Activated CD8-positive, alpha-beta memory T cell treated with anti-CD3 and anti-CD28 coated beads, Interleukin-2, amount 50 U/mL, for 4 hours (primary cell): ENCODE measurements around the gene PWWP2A.
"Not testable (repeated sequence)": the region's sequence is repeated elsewhere in the genome, so short reads cannot be mapped to it uniquely, and the experiment has no call there.

ENCODE experiments used
- DNase-seq: peaks from one replicate; pipeline ENCODE4 v3.0.0-alpha.2; 2020

The PWWP2A gene

DNA sequence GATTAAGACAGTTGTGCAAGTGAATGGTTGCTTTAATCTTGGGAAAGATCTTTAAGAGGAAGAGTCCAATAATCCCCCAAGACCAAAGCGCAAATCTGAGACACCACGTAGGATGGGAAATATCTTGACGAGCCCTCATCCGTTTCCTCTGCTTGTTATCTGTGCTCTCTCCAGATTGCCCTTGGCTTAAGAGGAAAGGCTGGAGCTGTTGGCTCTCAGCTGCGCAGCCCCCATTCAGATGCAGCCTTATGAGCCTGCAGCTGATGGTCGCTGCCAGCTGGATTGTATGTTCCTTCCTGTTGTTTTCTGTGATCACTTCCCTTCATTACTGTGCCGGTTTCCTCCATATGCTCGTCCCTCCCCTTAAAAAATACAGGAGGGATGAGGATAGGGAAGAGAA lies 47.7 kb downstream of the PWWP2A start:
- no peak for DNase-seq

GRCh38 chr5:160069120-160069519 lies 50.1 kb downstream of the PWWP2A start:
- DNase-seq = not testable (repeated sequence)

- DNase-seq = no peak
Measured at GRCh38 chr5:160064995-160065614, 54.1 kb downstream of the PWWP2A start.

GRCh38 chr5:160064417-160064810 lies 54.8 kb downstream of the PWWP2A start:
- DNase-seq = no peak

DNA sequence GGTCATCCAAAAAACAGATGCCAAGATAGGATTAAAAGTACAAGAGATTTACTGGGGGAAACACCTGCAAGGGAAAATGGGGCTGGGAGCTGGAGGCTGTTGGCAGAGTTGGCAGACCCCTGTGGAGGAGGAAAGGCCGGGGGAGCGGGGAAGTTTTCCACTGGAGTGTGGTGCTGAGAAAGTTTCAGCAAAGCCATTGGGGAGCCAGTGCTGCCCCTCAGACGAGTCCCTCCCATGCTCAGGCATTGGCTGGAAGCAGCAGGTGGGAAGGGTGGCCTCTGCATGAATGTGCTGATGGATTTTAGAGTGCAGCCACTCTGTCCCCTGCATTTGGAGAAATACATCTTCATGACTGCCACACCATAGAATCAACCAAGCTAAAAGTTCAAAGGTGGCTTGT lies 57.5 kb downstream of the PWWP2A start:
- no peak for DNase-seq

DNA sequence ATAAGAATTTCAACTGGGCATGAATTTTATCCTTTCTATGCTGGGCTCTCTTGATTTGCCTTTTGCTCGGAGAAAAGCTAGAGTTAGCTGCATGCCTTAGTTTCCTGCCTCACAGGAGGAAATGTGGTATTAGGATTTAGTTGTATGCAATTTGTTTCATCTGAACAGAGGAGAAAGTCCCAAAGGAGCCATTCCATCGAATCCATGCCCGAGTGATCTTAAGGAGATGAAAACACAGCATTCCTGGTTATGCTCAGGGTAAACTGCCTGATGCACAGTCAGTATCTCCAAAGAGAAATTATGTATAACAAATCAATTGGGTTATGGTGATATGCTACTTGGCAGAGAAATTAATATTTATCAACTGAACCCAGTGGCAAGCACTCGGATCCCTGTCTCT lies 59.2 kb downstream of the PWWP2A start:
- no peak for DNase-seq

DNA sequence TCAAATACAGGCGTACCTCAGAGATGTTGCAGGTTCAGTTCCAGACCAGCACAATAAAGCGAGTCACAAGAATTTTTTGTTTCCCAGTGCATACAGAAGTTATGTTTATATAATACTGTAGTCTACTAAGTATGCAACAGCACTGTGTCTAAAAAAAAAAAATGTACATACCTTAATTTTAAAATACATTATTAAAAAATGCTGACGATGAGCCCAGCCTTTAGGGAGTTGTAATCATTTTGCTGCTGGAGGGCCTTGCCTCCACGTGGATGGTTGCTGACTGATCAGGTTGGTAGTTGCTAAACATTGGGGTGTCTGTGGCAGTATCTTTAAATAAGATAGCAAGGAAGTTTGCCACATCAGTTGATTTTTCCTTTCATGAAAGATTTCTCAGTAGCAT lies 62.0 kb downstream of the PWWP2A start:
- no peak for DNase-seq

- no peak for DNase-seq
Measured at GRCh38 chr5:160054831-160055230, 64.4 kb downstream of the PWWP2A start.

DNA sequence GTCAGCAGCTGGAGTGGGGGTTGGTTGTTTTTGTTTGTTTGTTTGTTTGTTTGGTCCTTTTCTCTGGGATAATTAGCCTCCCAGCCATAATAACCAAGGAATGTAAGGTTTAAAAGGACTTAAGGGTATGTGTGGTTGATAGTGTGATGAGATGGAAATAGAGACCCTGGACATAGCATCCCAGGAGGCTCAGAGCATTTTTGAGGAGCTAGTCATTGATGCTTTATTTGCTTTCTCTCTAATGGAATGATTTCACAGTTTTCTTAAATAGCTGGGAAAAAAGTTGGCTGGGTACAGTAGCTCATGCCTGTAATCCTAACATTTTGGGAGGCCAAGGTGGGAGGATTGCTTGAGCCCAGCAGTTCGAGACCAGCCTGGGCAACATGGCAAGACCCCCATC lies 65.2 kb downstream of the PWWP2A start:
- no peak for DNase-seq

DNA sequence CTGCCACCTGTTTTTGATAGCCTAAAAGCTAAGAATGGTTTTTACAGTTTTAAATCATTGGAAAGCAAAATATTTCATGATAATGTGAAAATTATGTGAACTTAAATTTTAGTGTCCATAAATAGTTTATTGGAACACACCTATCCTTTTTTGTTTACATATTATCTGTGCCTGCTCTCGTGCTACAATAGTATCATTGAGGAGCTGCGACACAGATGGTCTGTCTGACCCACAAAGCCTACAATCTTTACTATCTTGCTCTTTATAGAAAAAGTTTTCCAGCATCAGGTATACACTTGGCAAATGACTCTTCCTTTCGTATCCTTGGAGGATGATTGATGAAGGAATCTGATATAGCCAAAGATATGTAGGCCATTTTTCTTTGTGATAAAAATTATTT lies 70.2 kb downstream of the PWWP2A start:
- DNase-seq = no peak

DNA sequence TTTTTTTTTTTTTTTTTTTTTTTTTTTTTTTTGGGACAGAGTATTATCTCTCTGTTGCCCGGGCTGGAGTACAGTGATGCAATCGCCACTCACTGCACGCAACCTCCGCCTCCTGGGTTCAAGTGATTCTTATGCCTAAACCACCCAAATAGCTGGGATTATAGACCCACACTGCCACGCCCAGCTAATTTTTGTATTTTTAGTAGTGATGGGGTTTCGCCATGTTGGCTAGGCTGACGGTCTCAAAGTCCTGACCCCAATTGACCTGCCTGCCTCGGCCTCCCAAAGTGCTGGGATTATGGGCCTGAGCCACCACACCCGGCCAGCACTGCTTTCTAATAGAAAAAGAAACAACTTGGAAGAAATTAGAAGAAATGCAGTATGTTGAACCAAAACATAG lies 71.1 kb downstream of the PWWP2A start:
- no peak for DNase-seq

DNA sequence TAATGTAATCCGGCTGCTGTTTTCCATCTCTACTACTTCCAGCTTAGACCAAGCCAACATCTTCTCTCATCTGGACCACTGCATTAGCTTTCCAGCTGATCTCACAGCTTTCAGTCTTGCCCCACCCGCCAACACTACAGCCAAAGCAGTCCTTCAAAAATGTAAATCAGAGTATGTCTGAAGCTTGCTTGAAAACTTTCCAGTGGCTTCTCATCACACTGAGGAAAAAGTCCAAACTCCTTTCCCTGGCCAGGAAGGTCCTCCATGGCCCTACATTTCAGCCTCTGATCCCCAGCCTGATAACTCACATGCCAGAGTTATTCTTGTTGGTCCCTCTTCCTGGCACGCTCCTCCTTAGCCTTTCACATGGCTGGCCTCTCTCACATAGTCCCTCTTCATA lies 71.8 kb downstream of the PWWP2A start:
- no peak for DNase-seq

DNA sequence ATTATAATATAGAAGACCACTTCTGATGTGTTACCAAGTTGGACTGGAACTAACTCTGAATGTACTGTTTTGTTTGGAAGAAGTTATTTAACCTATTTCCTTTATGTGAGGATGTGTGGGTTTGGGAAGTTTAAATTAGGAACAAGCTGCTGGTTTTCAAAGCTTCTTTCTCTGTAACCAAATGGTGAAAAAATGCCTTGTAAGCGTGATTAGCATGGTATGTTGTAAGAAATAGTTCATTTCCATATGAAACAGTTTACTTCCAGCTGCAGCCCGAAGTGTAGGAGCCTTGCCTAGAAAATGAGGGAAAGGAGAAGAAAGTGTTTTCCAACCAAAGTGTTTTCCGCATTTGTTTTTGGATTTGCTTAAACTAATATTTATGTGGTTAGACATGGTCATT lies 74.3 kb downstream of the PWWP2A start:
- DNase-seq = no peak

DNA sequence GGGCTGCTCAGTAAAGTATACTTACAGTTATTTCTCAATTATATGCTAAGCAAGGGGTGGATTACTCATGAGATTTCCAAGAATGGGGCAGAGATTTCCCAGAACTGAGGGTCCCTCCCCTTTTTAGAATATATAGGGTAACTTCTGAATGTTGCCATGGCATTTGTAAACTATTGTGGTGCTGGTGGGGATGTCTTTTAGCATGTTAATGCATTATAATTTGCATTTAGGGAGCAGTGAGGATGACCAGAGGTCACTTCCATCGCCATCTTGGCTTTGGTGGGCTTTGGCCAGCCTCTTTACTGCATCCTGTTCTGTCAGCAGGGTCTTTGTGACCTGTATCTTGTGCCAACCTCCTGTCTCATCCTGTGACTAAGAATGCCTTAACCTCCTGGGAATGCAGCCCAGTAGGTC lies 74.9 kb downstream of the PWWP2A start:
- DNase-seq = no peak

DNA sequence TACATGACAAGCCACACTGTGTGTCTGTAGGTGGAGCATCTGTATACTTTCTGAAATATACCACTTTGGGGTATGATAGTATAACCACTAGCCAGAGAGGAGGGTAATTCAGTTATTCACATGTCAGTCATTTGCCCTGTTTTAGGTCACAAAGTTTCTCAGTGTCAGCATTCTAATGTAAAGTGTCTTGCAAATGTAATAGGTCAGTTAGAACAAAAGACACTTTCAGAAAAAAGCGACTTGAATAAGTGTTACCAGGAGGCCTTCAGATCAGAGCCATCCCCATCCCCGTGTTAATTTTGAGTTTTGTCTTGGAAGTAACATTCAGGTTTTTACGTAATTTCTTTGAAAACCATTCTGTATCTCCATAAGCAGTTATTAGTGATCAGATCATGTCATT lies 76.6 kb downstream of the PWWP2A start:
- no peak for DNase-seq
